Neuronal stem cell (in vitro differentiated cells): ENCODE results near the gene TASL. TPM values are rescaled to one million over a fixed set of nuclear protein-coding genes. Genes with fewer than 3 reads are reported as not detected.

Experiments used
- DNase-seq: peaks from one replicate; pipeline ENCODE4 v3.0.0-alpha.2; 2013; ENCODE audit warnings: low spot score
- H2AFZ ChIP-seq: one replicate; pipeline ENCODE4 v1.6.1; 2013; ENCODE audit warnings: mild to moderate bottlenecking, low read length, inconsistent platforms
- H2AK5ac ChIP-seq: 2 replicates; pipeline ENCODE4 v1.6.1; 2013; ENCODE audit warnings: low read depth, mild to moderate bottlenecking, inconsistent platforms, low read length, moderate library complexity, mixed read lengths
- H2BK120ac ChIP-seq: 2 replicates; pipeline ENCODE4 v1.6.1; 2013; ENCODE audit warnings: low read depth, mild to moderate bottlenecking, inconsistent platforms, low read length, moderate library complexity, mixed read lengths
- H2BK12ac ChIP-seq: one replicate; pipeline ENCODE4 v1.6.1; 2013; ENCODE audit warnings: low read length, inconsistent platforms
- H2BK15ac ChIP-seq: 2 replicates; pipeline ENCODE4 v1.6.1; 2013; ENCODE audit warnings: mild to moderate bottlenecking, low read length, inconsistent platforms, mixed read lengths
- H2BK5ac ChIP-seq: one replicate; pipeline ENCODE4 v1.6.1; 2013; ENCODE audit warnings: inconsistent platforms, mild to moderate bottlenecking, low read length, moderate library complexity
- H3K14ac ChIP-seq: one replicate; pipeline ENCODE4 v1.6.1; 2013; ENCODE audit warnings: low read length, inconsistent platforms
- H3K18ac ChIP-seq: 2 replicates; pipeline ENCODE4 v1.6.1; 2013; ENCODE audit warnings: low read length, inconsistent platforms
- H3K23ac ChIP-seq: 2 replicates; pipeline ENCODE4 v1.6.1; 2013; ENCODE audit warnings: low read depth, mild to moderate bottlenecking, mixed read lengths, low read length, inconsistent platforms; ENCODE audit not compliant: poor library complexity
- H3K27ac ChIP-seq: replicated peaks from 3 replicates; pipeline ENCODE4 v1.5.1; 2013; ENCODE audit warnings: low read length, inconsistent platforms
- H3K27me3 ChIP-seq, 3 experiments: 2 replicates each; pipeline ENCODE4 v1.6.1; 2013; ENCODE audit warnings: low read length in 3 of 3, mild to moderate bottlenecking in 2 of 3, inconsistent platforms in 1 of 3, low read depth in 1 of 3, mixed read lengths in 1 of 3, moderate library complexity in 1 of 3; ENCODE audit not compliant: control insufficient read depth in 3 of 3, insufficient read depth in 3 of 3
- H3K36me3 ChIP-seq, 2 donors: replicated peaks in 1 of 2; 2 replicates each; pipeline ENCODE4 v1.6.1; 2013; ENCODE audit warnings: low read length in 2 of 2; ENCODE audit not compliant: control insufficient read depth in 2 of 2, insufficient read depth in 2 of 2
- H3K4ac ChIP-seq: 2 replicates; pipeline ENCODE4 v1.6.1; 2013; ENCODE audit warnings: inconsistent platforms, mild to moderate bottlenecking, low read length, moderate library complexity
- H3K4me1 ChIP-seq, 2 donors: 1 replicate in 1 of 2; 2 replicates in 1 of 2; pipeline ENCODE4 v1.6.1; 2013; ENCODE audit warnings: low read length in 2 of 2, low read depth in 1 of 2; ENCODE audit not compliant: control insufficient read depth in 2 of 2, insufficient read depth in 1 of 2
- H3K4me2 ChIP-seq: one replicate; pipeline ENCODE4 v1.6.1; 2013; ENCODE audit warnings: mild to moderate bottlenecking, low read length, inconsistent platforms; ENCODE audit not compliant: insufficient read depth, poor library complexity, severe bottlenecking
- H3K4me3 ChIP-seq, 2 donors: 2 replicates each; pipeline ENCODE4 v1.5.1; 2013; ENCODE audit warnings: low read length in 2 of 2, mild to moderate bottlenecking in 2 of 2, inconsistent platforms in 1 of 2, moderate library complexity in 1 of 2
- H3K79me1 ChIP-seq: one replicate; pipeline ENCODE4 v1.6.1; 2013; ENCODE audit warnings: low read depth, mild to moderate bottlenecking, inconsistent platforms, low read length, moderate library complexity
- H3K9ac ChIP-seq: one replicate; pipeline ENCODE4 v1.6.1; 2013; ENCODE audit warnings: mild to moderate bottlenecking, low read depth, low read length, inconsistent platforms; ENCODE audit not compliant: poor library complexity
- H3K9me3 ChIP-seq, 2 donors: replicated peaks in 1 of 2; 2 replicates each; pipeline versions ENCODE3 to v1.6.1; 2013; ENCODE audit warnings: low read length in 2 of 2, mild to moderate bottlenecking in 2 of 2, inconsistent platforms in 1 of 2, low read depth in 1 of 2, mixed read lengths in 1 of 2, moderate library complexity in 1 of 2; ENCODE audit not compliant: control insufficient read depth in 2 of 2, insufficient read depth in 1 of 2
- H4K8ac ChIP-seq: one replicate; pipeline ENCODE4 v1.6.1; 2013; ENCODE audit warnings: low read depth, mild to moderate bottlenecking, inconsistent platforms, low read length, moderate library complexity
- H4K91ac ChIP-seq: one replicate; pipeline ENCODE4 v1.6.1; 2013; ENCODE audit warnings: low read length, low read depth, mild to moderate bottlenecking, inconsistent platforms; ENCODE audit not compliant: poor library complexity
- WGBS, 2 donors: extraction: QIAGEN DNeasy Blood & Tissue Kit; methylation state at CpG; one replicate each; pipeline ENCODE4 v1.1.7; 2013; ENCODE audit warnings: missing lambda C conversion rate in 2 of 2, mixed read lengths in 1 of 2; ENCODE audit not compliant: insufficient read length in 2 of 2, insufficient replicate concordance in 1 of 2; ENCODE audit errors: extremely low coverage in 2 of 2; 5-methylcytosine and 5-hydroxymethylcytosine counted together
- small RNA-seq: library from polyadenylated mRNA; stranded (forward); fragments of <200 nt; extraction: miRNeasy Mini kit (QIAGEN cat#:217004); gene quantifications from one replicate; pipeline ENCODE3, GENCODE V24; 2013; ENCODE audit not compliant: insufficient read depth

TASL gene

DNA sequence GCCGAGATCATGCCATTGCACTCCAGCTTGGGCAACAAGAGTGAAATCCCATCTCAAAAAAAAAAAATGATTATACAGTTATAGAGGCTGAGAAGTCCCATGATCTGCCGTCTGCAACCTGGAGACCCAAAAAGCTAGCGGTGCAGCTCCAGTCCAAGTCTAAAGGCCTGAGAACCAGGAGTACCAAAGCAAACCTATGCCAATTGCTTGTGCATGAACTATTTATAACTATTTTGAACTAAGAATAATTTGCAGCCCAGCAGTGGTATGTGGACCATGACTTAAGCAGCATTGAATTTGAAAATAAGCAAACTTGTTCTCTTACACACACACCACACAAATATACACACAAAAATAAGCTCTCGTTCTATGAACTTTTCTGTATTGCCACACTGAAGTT is 51.8 kb downstream of the TASL start:
- WGBS, 2 donors = no CpG with 5 or more reads among the region's 4 CpGs

DNA sequence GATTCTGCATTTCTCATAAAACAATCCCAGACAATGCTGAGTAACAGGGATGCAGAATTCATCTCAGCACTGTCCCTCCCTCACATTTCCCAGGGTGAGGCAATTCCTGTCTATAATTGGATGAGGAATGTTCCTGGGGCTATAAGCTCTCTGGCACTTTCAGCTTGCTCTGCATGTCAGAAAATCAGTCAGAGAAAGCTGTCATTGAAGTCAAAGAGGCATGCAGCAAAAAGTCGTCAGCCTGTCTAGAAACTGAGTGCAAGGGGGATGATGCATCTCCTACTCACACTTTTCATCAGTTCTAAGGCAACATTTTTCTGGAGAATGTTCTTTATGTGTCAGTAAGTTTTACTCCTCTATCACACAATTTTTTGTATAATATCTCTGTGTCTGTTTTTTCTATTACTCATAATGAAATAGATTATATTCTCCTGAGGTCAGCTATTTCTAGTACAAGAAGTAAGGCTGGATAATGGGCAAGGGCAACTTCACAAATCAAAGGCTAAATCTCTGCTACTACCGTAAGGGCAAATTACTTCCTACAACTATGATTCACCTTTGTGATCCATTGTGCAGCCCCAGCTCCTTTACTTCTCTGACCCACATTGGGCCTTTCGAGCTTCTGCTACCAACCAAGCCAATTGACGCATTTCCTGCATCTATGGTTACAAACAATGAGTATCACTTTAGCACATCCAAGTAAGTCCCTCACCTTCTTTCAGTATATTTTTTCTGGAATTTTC is 56.0 kb downstream of the TASL start:
- H2BK12ac ChIP-seq = no peak overlapping the region
- no peak overlapping the region for H3K14ac ChIP-seq
- H3K9me3 ChIP-seq = no peaks in the 10 kb centered on the region
- no peak overlapping the region for H2BK15ac ChIP-seq
- no peak overlapping the region for H3K4me3 ChIP-seq
- H3K27me3 ChIP-seq = no peaks in the 10 kb centered on the region
- no peaks in the 10 kb centered on the region for H3K4me1 ChIP-seq
- H3K27ac ChIP-seq = no peak overlapping the region
- H2AFZ ChIP-seq = no peak overlapping the region
- H4K8ac ChIP-seq = no peak overlapping the region
- H3K23ac ChIP-seq = no peak overlapping the region
- no CpG with 5 or more reads among the region's 4 CpGs for WGBS, 2 donors
- H2BK5ac ChIP-seq = no peak overlapping the region
- H2BK120ac ChIP-seq = no peak overlapping the region
- H2AK5ac ChIP-seq = no peak overlapping the region
- no peak overlapping the region for H3K9ac ChIP-seq
- no peak for DNase-seq
- no peak overlapping the region for H4K91ac ChIP-seq
- H3K4me2 ChIP-seq = no peak overlapping the region
- H3K36me3 ChIP-seq = no peaks in the 10 kb centered on the region
- no peaks in the 10 kb centered on the region for H3K79me1 ChIP-seq
- H3K4ac ChIP-seq = no peak overlapping the region
- H3K18ac ChIP-seq = no peak overlapping the region

More for the DNA sequence above, 51.8 kb downstream of the TASL start:
- Histone ChIP-seq H2AK5ac (no peak overlapping the region), H3K4me2 (no peak overlapping the region), H3K79me1 (no peaks in the 10 kb centered on the region), H3K18ac (no peak overlapping the region), H2BK12ac (no peak overlapping the region), H3K4me1 (no peaks in the 10 kb centered on the region), H3K36me3 (no peaks in the 10 kb centered on the region), H3K9me3 (no peaks in the 10 kb centered on the region), H3K27me3 (no peaks in the 10 kb centered on the region), H3K4me3 (no peak overlapping the region), H4K91ac (no peak overlapping the region), H2AFZ (no peak overlapping the region), H2BK15ac (no peak overlapping the region), H3K9ac (no peak overlapping the region), H3K23ac (no peak overlapping the region), H2BK5ac (no peak overlapping the region), H3K14ac (no peak overlapping the region), H4K8ac (no peak overlapping the region), H3K27ac (no peak overlapping the region), H3K4ac (no peak overlapping the region), H2BK120ac (no peak overlapping the region)
- DNase-seq = no peak

DNA sequence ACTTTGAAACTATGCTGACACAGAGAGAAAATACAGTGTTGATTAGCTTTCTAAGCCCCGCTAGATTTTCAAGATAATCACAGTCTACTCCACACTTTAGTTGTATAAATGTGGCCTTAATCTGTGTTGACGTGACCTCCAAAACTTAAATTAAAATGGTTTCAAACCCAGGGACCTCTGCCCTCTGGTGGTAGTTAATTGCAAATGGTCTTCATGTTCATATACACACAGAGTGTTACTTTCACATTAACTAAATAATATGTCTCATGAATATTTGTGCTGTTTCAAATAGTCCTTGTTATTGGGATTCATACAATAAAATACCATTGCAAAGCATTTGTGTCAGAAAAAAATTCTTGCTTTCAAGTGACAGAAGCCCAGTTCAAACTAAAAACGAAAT is 64.3 kb downstream of the TASL start:
- no peak overlapping the region for H3K23ac ChIP-seq
- H3K4ac ChIP-seq = no peak overlapping the region
- no peak overlapping the region for H4K91ac ChIP-seq
- no peak for DNase-seq
- H3K14ac ChIP-seq = no peak overlapping the region
- H3K4me2 ChIP-seq = no peak overlapping the region
- H2BK12ac ChIP-seq = no peak overlapping the region
- H2BK15ac ChIP-seq = no peak overlapping the region
- H3K27ac ChIP-seq = no peak overlapping the region
- no peak overlapping the region for H2BK120ac ChIP-seq
- H3K36me3 ChIP-seq = no peaks in the 10 kb centered on the region
- peaks cover 0 to 5% of the 10 kb centered on the region in 2 donors for H3K4me1 ChIP-seq
- no CpG with 5 or more reads among the region's 3 CpGs for WGBS, 2 donors
- no peak overlapping the region for H2AK5ac ChIP-seq
- H3K27me3 ChIP-seq = no peaks in the 10 kb centered on the region
- no peak overlapping the region for H2AFZ ChIP-seq
- no peak overlapping the region for H3K18ac ChIP-seq
- H3K9ac ChIP-seq = no peak overlapping the region
- H3K4me3 ChIP-seq = no peak overlapping the region
- H3K79me1 ChIP-seq = no peaks in the 10 kb centered on the region
- no peak overlapping the region for H4K8ac ChIP-seq
- no peaks in the 10 kb centered on the region for H3K9me3 ChIP-seq
- no peak overlapping the region for H2BK5ac ChIP-seq

Small RNA genes within 50 kb of the gene (small RNA-seq; reads per million reads assigned to genes)
- gene CKS1BP6 = not detected
